Neural cell (in vitro differentiated cells): ENCODE results near the gene ATXN2L.

ENCODE experiments used
- EP300 ChIP-seq: fragments of 450-650 bp; conservative IDR thresholded peaks from 2 replicates; pipeline ENCODE4 v1.6.1; 2014; ENCODE audit warnings: antibody characterized with exemption, mild to moderate bottlenecking, moderate library complexity; ENCODE audit not compliant: poor library complexity, severe bottlenecking
- EZH2 ChIP-seq: fragments of 200-600, 300-800 bp; shearing (Covaris generic), sonication (generic); IDR thresholded peaks from 2 replicates; pipeline ENCODE4 v1.6.1; 2014; ENCODE audit warnings: antibody characterized with exemption, low read length, borderline replicate concordance, mild to moderate bottlenecking; ENCODE audit not compliant: insufficient read depth, poor library complexity, severe bottlenecking
- POLR2AphosphoS5 ChIP-seq: IDR thresholded peaks from 2 replicates; pipeline ENCODE4 v1.6.1; 2012
- RAD21 ChIP-seq: fragments of 450-650 bp; conservative IDR thresholded peaks from 2 replicates; pipeline ENCODE4 v1.6.1; 2014; ENCODE audit warnings: antibody characterized with exemption, mild to moderate bottlenecking, moderate library complexity
- TAF1 ChIP-seq: IDR thresholded peaks from 2 replicates; pipeline ENCODE4 v1.6.1; 2012; ENCODE audit warnings: low read depth
- TF ChIP-seq, protein P1 (sequence below): fragments of 450-650 bp; IDR thresholded peaks from 2 replicates; pipeline ENCODE4 v1.5.1; 2014; ENCODE audit warnings: antibody characterized with exemption, mild to moderate bottlenecking, moderate library complexity; ENCODE audit not compliant: poor library complexity, severe bottlenecking

DNA sequence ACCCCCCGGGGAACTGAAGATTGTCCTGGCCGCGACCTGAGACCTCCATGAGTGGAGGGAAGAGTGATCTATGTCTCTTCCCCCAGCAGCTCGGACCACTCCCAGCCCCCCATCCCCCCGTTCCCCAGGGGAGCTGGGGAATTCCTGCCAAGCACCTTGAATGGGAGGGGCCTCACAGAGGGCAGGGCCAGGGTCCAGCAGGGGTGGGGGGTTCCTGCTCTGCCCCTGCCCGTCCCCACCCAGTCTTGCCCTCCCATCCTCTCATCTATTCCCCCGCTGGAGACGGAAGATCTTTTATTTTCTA lies 13.9 kb downstream of the ATXN2L start:
- TF ChIP-seq, protein P1, sequence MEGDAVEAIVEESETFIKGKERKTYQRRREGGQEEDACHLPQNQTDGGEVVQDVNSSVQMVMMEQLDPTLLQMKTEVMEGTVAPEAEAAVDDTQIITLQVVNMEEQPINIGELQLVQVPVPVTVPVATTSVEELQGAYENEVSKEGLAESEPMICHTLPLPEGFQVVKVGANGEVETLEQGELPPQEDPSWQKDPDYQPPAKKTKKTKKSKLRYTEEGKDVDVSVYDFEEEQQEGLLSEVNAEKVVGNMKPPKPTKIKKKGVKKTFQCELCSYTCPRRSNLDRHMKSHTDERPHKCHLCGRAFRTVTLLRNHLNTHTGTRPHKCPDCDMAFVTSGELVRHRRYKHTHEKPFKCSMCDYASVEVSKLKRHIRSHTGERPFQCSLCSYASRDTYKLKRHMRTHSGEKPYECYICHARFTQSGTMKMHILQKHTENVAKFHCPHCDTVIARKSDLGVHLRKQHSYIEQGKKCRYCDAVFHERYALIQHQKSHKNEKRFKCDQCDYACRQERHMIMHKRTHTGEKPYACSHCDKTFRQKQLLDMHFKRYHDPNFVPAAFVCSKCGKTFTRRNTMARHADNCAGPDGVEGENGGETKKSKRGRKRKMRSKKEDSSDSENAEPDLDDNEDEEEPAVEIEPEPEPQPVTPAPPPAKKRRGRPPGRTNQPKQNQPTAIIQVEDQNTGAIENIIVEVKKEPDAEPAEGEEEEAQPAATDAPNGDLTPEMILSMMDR, result no peak
- no peak for TF ChIP-seq EP300
- TF ChIP-seq POLR2AphosphoS5, result no peak
- TF ChIP-seq EZH2, result no peak
- no peak for TF ChIP-seq TAF1
- TF ChIP-seq RAD21, result no peak
